Gastrocnemius medialis (tissue), 4 donors: ENCODE measurements around the gene XPO4.

Experiments used
- POLR2A ChIP-seq, 2 donors: fragments of 450-650 bp; IDR thresholded peaks; one replicate each; pipeline ENCODE4 v1.6.1; 2017; ENCODE audit warnings: antibody characterized with exemption in 2 of 2, mild to moderate bottlenecking in 2 of 2, moderate library complexity in 2 of 2
- TF ChIP-seq, protein P1 (sequence below), 5 experiments: fragments of 450-650 bp in 3 of 5; fragments of 200-600 bp in 2 of 5; sonication (generic) in 2 of 5; IDR thresholded peaks in 4 of 5; conservative IDR thresholded peaks in 1 of 5; 1 replicate in 4 of 5; 2 replicates in 1 of 5; pipeline ENCODE4 v1.5.1; 2016 to 2019; ENCODE audit warnings: antibody characterized with exemption in 5 of 5, mild to moderate bottlenecking in 3 of 5, moderate library complexity in 3 of 5

GRCh38 chr13:20749377-20749776, 153.2 kb downstream of the XPO4 start:
- TF ChIP-seq, protein P1, sequence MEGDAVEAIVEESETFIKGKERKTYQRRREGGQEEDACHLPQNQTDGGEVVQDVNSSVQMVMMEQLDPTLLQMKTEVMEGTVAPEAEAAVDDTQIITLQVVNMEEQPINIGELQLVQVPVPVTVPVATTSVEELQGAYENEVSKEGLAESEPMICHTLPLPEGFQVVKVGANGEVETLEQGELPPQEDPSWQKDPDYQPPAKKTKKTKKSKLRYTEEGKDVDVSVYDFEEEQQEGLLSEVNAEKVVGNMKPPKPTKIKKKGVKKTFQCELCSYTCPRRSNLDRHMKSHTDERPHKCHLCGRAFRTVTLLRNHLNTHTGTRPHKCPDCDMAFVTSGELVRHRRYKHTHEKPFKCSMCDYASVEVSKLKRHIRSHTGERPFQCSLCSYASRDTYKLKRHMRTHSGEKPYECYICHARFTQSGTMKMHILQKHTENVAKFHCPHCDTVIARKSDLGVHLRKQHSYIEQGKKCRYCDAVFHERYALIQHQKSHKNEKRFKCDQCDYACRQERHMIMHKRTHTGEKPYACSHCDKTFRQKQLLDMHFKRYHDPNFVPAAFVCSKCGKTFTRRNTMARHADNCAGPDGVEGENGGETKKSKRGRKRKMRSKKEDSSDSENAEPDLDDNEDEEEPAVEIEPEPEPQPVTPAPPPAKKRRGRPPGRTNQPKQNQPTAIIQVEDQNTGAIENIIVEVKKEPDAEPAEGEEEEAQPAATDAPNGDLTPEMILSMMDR (IDR thresholded peaks at IDR 0.05 in 4 of 5, conservative IDR thresholded peaks at IDR 0.05 in 1 of 5): no peak
- no peak for TF ChIP-seq POLR2A (IDR thresholded peaks at IDR 0.05)
